ENCODE data around the gene VCX3B.
"Not testable (repeated sequence)": the region's sequence is repeated elsewhere in the genome, so short reads cannot be mapped to it uniquely, and the experiment has no call there.

VCX3B gene

GRCh38 chrX:8464530-8464929, at the start of gene VCX3B:
VCX3B (plus strand) TSS chrX:8464830; CDS start chrX:8465451, 621 bp downstream.
- DNase-seq (ENCODE audit: low read depth, low spot score); in situ Hi-C loops (cut with HindIII; ENCODE audit: low sequenced_read_pairs): not testable (repeated sequence)

DNA sequence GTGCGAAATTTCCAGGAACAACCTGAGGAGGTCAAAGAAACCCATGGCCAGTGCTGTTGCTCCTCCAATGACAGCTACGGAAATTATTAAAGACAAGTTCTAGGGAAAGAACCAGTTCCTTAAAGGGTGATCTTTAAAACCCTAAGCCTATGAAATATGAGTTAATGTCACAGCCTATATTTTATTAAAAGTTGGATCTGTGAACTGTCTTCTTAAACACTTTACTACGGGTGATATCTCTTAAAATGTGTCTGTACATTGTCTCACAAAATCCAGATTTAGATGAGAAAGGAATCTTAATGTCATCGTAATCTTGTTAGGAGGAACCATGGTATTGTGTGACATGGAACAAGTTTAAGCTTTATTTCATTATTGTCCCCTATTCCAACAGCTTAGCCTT, 46.3 kb upstream of the VCX3B start:
- no peak overlapping the region for H3K4me3 ChIP-seq (ENCODE audit: low read depth, low read length)
- in situ Hi-C loops (cut with HindIII; ENCODE audit: low sequenced_read_pairs), result no loop called here
- TF ChIP-seq, protein P1, sequence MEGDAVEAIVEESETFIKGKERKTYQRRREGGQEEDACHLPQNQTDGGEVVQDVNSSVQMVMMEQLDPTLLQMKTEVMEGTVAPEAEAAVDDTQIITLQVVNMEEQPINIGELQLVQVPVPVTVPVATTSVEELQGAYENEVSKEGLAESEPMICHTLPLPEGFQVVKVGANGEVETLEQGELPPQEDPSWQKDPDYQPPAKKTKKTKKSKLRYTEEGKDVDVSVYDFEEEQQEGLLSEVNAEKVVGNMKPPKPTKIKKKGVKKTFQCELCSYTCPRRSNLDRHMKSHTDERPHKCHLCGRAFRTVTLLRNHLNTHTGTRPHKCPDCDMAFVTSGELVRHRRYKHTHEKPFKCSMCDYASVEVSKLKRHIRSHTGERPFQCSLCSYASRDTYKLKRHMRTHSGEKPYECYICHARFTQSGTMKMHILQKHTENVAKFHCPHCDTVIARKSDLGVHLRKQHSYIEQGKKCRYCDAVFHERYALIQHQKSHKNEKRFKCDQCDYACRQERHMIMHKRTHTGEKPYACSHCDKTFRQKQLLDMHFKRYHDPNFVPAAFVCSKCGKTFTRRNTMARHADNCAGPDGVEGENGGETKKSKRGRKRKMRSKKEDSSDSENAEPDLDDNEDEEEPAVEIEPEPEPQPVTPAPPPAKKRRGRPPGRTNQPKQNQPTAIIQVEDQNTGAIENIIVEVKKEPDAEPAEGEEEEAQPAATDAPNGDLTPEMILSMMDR (IDR thresholded peaks at IDR 0.05; ENCODE audit: low read depth, low read length), result no peak
- DNase-seq (ENCODE audit: low read depth, low spot score), result no peak

More at GRCh38 chrX:8464530-8464929, at the start of gene VCX3B:
- H3K4me3 ChIP-seq (ENCODE audit: low read depth, low read length), result not testable (repeated sequence)

DNA sequence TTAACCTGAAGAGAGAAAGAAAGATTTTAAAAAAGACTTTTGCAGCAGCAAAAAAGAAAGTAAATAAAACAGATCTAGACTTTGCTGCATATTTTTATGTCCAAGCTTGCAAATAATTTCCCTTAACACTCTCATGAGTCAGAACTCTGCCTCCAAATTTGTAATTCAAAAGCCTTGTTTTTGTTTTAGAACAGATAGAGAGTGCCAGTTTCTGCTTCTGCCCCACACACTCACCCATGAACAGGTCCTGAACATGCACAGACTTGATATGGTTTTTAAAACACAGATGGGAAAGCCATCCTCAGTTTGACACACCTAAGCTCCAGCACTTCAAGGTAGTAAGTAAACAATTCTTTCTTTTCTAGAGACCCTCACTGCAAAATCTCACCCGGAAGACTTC, 39.7 kb upstream of the VCX3B start:
- in situ Hi-C loops (cut with HindIII; ENCODE audit: low sequenced_read_pairs), result no loop called here
- DNase-seq (ENCODE audit: low read depth, low spot score), result no peak
- TF ChIP-seq, protein P1 (IDR thresholded peaks at IDR 0.05; ENCODE audit: low read depth, low read length), result no peak
- H3K4me3 ChIP-seq (ENCODE audit: low read depth, low read length), result no peak overlapping the region

DNA sequence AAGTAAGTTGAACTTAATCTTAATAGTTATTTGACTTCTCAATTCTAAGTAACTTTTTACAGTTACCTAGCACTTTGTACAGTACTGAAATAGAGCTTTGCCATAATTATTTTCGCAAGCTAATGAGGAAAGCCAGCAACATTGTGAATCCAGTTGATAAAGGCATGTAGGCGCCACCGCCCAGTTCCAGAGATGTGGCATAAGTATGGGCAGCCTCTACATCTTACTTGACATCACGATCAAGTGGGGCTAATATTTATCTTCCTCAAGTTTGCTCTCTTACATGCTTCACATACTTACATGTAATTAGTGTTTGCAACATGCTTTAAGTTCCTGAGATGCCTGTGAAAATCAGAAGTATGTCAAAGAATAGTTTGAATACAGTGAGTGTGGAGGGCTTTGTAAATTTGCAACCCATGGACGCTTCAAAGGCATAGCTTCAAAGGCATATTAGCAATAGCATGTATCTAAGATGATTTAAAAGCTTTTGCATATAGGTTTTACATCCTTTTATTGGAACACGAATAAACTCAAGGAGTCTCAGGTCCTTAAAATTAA, 34.9 kb upstream of the VCX3B start:
- in situ Hi-C loops (cut with HindIII; ENCODE audit: low sequenced_read_pairs), result no loop called here
- H3K4me3 ChIP-seq (ENCODE audit: low read depth, low read length), result no peak overlapping the region
- TF ChIP-seq, protein P1 (IDR thresholded peaks at IDR 0.05; ENCODE audit: low read depth, low read length), result no peak
- no peak for DNase-seq (ENCODE audit: low read depth, low spot score)

DNA sequence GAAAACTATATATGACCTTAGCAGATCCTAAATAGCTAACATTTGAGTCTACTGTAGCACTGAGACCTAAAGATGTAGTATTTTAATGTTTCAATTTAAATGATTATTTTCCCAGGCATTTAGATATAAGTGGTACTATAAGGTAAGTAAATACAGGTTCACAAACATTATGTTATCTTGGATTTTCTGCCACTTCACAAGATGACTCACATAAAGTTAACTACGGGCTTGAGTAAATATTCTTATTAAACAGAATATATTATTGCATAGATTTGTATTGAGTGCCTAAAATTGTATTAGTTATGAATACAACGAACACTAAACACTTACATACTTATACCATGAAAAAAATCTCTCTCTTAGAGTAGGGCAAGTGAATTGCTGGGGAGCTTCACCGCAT, 34.2 kb upstream of the VCX3B start:
- TF ChIP-seq, protein P1 (IDR thresholded peaks at IDR 0.05; ENCODE audit: low read depth, low read length), result no peak
- no peak overlapping the region for H3K4me3 ChIP-seq (ENCODE audit: low read depth, low read length)
- no peak for DNase-seq (ENCODE audit: low read depth, low spot score)
- in situ Hi-C loops (cut with HindIII; ENCODE audit: low sequenced_read_pairs), result no loop called here

GRCh38 chrX:8432396-8432795, 32.2 kb upstream of the VCX3B start:
- in situ Hi-C loops (cut with HindIII; ENCODE audit: low sequenced_read_pairs), result no loop called here
- H3K4me3 ChIP-seq (ENCODE audit: low read depth, low read length), result no peak overlapping the region
- TF ChIP-seq, protein P1 (IDR thresholded peaks at IDR 0.05; ENCODE audit: low read depth, low read length), result no peak
- DNase-seq (ENCODE audit: low read depth, low spot score), result no peak

GRCh38 chrX:8433109-8434062, 31.2 kb upstream of the VCX3B start:
- no peak for DNase-seq (ENCODE audit: low read depth, low spot score)
- H3K4me3 ChIP-seq (ENCODE audit: low read depth, low read length), result no peak overlapping the region
- in situ Hi-C loops (cut with HindIII; ENCODE audit: low sequenced_read_pairs), result no loop called here
- TF ChIP-seq, protein P1 (IDR thresholded peaks at IDR 0.05; ENCODE audit: low read depth, low read length), result no peak
